ENCODE data around the gene SHLD1. TPM values are rescaled to one million over a fixed set of nuclear protein-coding genes. Genes with fewer than 3 reads are reported as not detected.

Gene SHLD1
- total RNA-seq, 1 experiment from 2014 or later: 2.4 TPM

DNA sequence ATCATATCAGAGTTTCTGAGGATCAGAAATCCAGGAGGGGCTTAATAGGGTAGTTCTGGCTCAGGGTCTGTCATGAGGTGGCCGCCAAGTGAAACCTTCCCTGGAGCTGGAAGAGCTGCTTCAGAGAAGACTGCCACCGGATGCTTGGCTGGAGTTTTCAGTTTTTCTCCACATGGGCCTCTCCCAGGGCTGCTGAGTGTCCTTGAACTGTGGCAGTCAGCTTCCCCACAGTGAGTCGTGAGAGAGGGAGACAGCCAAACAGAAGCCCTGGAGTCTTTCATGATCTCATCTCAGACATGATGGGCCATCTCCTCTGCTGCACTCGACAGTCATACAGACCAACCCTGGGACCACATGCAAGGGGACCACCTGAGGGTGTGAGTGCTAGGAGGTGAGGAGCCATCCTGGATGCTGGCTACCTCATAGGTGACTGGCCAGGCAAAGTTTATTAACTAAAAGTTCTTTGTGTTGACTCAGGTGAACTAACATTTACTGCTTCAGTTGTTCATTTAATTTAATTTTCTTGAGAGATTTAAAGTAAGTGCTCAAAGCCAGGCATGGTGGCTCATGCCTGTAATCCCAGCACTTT lies 71.5 kb downstream of the SHLD1 start:
- peaks cover 17 to 19% of the 10 kb centered on the region in 2 experiments for H3K4me1 ChIP-seq (ENCODE audit: control insufficient read depth in 1 of 2, insufficient read depth in 2 of 2, low read length in 2 of 2)
- H3K27ac ChIP-seq (ENCODE audit: low read depth, low read length): no peak overlapping the region
- ChIA-PET CTCF (no interaction called here), POLR2A (no interaction called here), RAD21 (ENCODE audit: low non-redundant PET in 1 of 2, low total read pairs in 2 of 2, uncharacterized antibody in 2 of 2, unreplicated experiment in 2 of 2) (no interaction called here)
- ATAC-seq (no peak), DNase-seq (ENCODE audit: low read depth, low spot score) (no peak)
- H3K36me3 ChIP-seq (ENCODE audit: control insufficient read depth in 1 of 2, insufficient read depth in 2 of 2, low read length in 2 of 2): no peaks in the 10 kb centered on the region
- H3K9me2 ChIP-seq (ENCODE audit: insufficient read depth): no peaks in the 10 kb centered on the region
- H3K4me2 ChIP-seq (ENCODE audit: low read length): no peak overlapping the region
- H3K9me3 ChIP-seq (ENCODE audit: control insufficient read depth in 1 of 2, insufficient read depth in 1 of 2, low read depth in 1 of 2, low read length in 2 of 2): no peaks in the 10 kb centered on the region
- no peaks in the 10 kb centered on the region for H3K79me2 ChIP-seq (ENCODE audit: insufficient read depth, low read length)
- no TSS peak for BruUV-seq (replicated peaks)
- H4K20me1 ChIP-seq (ENCODE audit: insufficient read depth): no peaks in the 10 kb centered on the region
- no peak overlapping the region for H3K4me3 ChIP-seq (replicated peaks in 1 of 2; ENCODE audit: low read depth in 1 of 2, low read length in 2 of 2)
- intact Hi-C loops (cut with micrococcal nuclease): no loop called here
- H2AFZ ChIP-seq (ENCODE audit: low read depth, low read length, poor library complexity, severe bottlenecking): no peak overlapping the region
- no peak overlapping the region for H3K9ac ChIP-seq (ENCODE audit: low read length)
- no peaks in the 10 kb centered on the region for H3K27me3 ChIP-seq (ENCODE audit: insufficient read depth, low read length)
- no peak for TF ChIP-seq EZH2 (IDR thresholded peaks at IDR 0.05)
- no peak for TF ChIP-seq ELF1 (IDR thresholded peaks at IDR 0.05; ENCODE audit: borderline replicate concordance, low read depth)
- no peak for TF ChIP-seq TCF7L2 (IDR thresholded peaks at IDR 0.05; ENCODE audit: borderline replicate concordance, extremely low read depth, insufficient read depth, insufficient read length)
- no peak for TF ChIP-seq SIN3A (IDR thresholded peaks at IDR 0.05; ENCODE audit: low read depth)
- TF ChIP-seq FOSL1 (IDR thresholded peaks at IDR 0.05; ENCODE audit: low read depth): no peak
- TF ChIP-seq YY1 (IDR thresholded peaks at IDR 0.05; ENCODE audit: extremely low read depth, insufficient replicate concordance, low read depth, low read length): no peak
- TF ChIP-seq, protein P1, sequence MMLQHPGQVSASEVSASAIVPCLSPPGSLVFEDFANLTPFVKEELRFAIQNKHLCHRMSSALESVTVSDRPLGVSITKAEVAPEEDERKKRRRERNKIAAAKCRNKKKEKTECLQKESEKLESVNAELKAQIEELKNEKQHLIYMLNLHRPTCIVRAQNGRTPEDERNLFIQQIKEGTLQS (IDR thresholded peaks at IDR 0.05): no peak
- no peak for TF ChIP-seq JUND (IDR thresholded peaks at IDR 0.05)
- TF ChIP-seq, protein P2, sequence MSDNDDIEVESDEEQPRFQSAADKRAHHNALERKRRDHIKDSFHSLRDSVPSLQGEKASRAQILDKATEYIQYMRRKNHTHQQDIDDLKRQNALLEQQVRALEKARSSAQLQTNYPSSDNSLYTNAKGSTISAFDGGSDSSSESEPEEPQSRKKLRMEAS (IDR thresholded peaks at IDR 0.05): no peak
- no peak for TF ChIP-seq POLR2A (IDR thresholded peaks at IDR 0.05; ENCODE audit: borderline replicate concordance, extremely low read depth, insufficient read depth, insufficient read length)
- no peak for TF ChIP-seq CEBPB (IDR thresholded peaks at IDR 0.05; ENCODE audit: low read depth)
- no peak for TF ChIP-seq EGR1 (IDR thresholded peaks at IDR 0.05; ENCODE audit: low read depth)
- TF ChIP-seq SP1 (IDR thresholded peaks at IDR 0.05; ENCODE audit: low read depth): no peak
- TF ChIP-seq, protein P3, sequence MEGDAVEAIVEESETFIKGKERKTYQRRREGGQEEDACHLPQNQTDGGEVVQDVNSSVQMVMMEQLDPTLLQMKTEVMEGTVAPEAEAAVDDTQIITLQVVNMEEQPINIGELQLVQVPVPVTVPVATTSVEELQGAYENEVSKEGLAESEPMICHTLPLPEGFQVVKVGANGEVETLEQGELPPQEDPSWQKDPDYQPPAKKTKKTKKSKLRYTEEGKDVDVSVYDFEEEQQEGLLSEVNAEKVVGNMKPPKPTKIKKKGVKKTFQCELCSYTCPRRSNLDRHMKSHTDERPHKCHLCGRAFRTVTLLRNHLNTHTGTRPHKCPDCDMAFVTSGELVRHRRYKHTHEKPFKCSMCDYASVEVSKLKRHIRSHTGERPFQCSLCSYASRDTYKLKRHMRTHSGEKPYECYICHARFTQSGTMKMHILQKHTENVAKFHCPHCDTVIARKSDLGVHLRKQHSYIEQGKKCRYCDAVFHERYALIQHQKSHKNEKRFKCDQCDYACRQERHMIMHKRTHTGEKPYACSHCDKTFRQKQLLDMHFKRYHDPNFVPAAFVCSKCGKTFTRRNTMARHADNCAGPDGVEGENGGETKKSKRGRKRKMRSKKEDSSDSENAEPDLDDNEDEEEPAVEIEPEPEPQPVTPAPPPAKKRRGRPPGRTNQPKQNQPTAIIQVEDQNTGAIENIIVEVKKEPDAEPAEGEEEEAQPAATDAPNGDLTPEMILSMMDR (IDR thresholded peaks at IDR 0.05 in 2 of 3, conservative IDR thresholded peaks at IDR 0.05 in 1 of 3; ENCODE audit: borderline replicate concordance in 1 of 3, insufficient read depth in 1 of 3, low read depth in 2 of 3, low read length in 2 of 3): no peak
- TF ChIP-seq EZH2phosphoT487 (IDR thresholded peaks at IDR 0.05; ENCODE audit: borderline replicate concordance): no peak
- no peak for TF ChIP-seq SRF (IDR thresholded peaks at IDR 0.05; ENCODE audit: low read depth)
- TF ChIP-seq RAD21 (IDR thresholded peaks at IDR 0.05; ENCODE audit: low read depth): no peak
- no peak for TF ChIP-seq POLR2AphosphoS5 (IDR thresholded peaks at IDR 0.05; ENCODE audit: low read depth, low read length)

All from HCT116 (cell line).